Stimulated activated CD4-positive, alpha-beta T cell treated with anti-CD3 and anti-CD28 coated beads, Interleukin-4, amount 100 ng/mL, for 48 hours (primary cell): ENCODE measurements around the gene WDR77.

Experiments
- DNase-seq, 2 donors: peaks; one replicate each; pipeline ENCODE4 v3.0.0-alpha.2; 2020; ENCODE audit warnings: low read depth in 2 of 2

WDR77 gene

GRCh38 chr1:111448918-111449702 lies at the start of gene WDR77, which contains the start of gene ATP5PB:
TSS of gene WDR77 (minus strand) at chr1:111449256. CDS start at chr1:111449169, 87 bp downstream.
TSS of gene ATP5PB (plus strand) at chr1:111449464. CDS start at chr1:111449542, 78 bp downstream.
- peak; percentile 76 to 87 for DNase-seq

- no peak for DNase-seq
These were observed 48.5 kb upstream of the WDR77 start for GRCh38 chr1:111497592-111497991.

- no peak for DNase-seq
These were observed 47.3 kb upstream of the WDR77 start for GRCh38 chr1:111496398-111496797.

GRCh38 chr1:111491070-111491469 lies 42.0 kb upstream of the WDR77 start:
- no peak for DNase-seq

GRCh38 chr1:111490220-111490619 lies 41.2 kb upstream of the WDR77 start:
- DNase-seq, result no peak

- no peak for DNase-seq
These were observed 40.5 kb upstream of the WDR77 start for GRCh38 chr1:111489604-111490003.

- DNase-seq, result no peak
These were observed 39.6 kb upstream of the WDR77 start for GRCh38 chr1:111488669-111489068.

GRCh38 chr1:111487133-111487532 lies 38.1 kb upstream of the WDR77 start:
- no peak for DNase-seq

GRCh38 chr1:111486431-111486830 lies 37.4 kb upstream of the WDR77 start:
- DNase-seq, result no peak

- DNase-seq, result no peak
These were observed 35.5 kb upstream of the WDR77 start for GRCh38 chr1:111484391-111485026.

GRCh38 chr1:111483876-111484275 lies 34.8 kb upstream of the WDR77 start:
- DNase-seq, result no peak

- no peak for DNase-seq
These were observed 34.1 kb upstream of the WDR77 start for GRCh38 chr1:111483166-111483565.

- peak; percentile 47 to 50 for DNase-seq
These were observed 32.5 kb upstream of the WDR77 start for GRCh38 chr1:111481387-111482221.

GRCh38 chr1:111480674-111481073 lies 31.6 kb upstream of the WDR77 start:
- no peak for DNase-seq

GRCh38 chr1:111476761-111477309 lies 27.8 kb upstream of the WDR77 start:
- peak; percentile 12 to 20 for DNase-seq

- DNase-seq, result no peak
These were observed 27.2 kb upstream of the WDR77 start for GRCh38 chr1:111476214-111476613.

- DNase-seq, result peak; percentile 11 to 40
These were observed 26.6 kb upstream of the WDR77 start for GRCh38 chr1:111475701-111476100.

GRCh38 chr1:111474521-111474920 lies 25.5 kb upstream of the WDR77 start:
- no peak for DNase-seq

- DNase-seq, result no peak
These were observed 25.1 kb upstream of the WDR77 start for GRCh38 chr1:111474106-111474505.

- DNase-seq, result no peak
These were observed 22.5 kb upstream of the WDR77 start for GRCh38 chr1:111471538-111471937.

- DNase-seq, result peak; percentile 23 to 49
These were observed 22.0 kb upstream of the WDR77 start for GRCh38 chr1:111471012-111471411.

GRCh38 chr1:111470596-111470995 lies 21.5 kb upstream of the WDR77 start:
- DNase-seq, result no peak
